ENCODE results near the gene ATP6V0A1.
"Not testable (repeated sequence)": the region's sequence is repeated elsewhere in the genome, so short reads cannot be mapped to it uniquely, and the experiment has no call there.

Gene ATP6V0A1

DNA sequence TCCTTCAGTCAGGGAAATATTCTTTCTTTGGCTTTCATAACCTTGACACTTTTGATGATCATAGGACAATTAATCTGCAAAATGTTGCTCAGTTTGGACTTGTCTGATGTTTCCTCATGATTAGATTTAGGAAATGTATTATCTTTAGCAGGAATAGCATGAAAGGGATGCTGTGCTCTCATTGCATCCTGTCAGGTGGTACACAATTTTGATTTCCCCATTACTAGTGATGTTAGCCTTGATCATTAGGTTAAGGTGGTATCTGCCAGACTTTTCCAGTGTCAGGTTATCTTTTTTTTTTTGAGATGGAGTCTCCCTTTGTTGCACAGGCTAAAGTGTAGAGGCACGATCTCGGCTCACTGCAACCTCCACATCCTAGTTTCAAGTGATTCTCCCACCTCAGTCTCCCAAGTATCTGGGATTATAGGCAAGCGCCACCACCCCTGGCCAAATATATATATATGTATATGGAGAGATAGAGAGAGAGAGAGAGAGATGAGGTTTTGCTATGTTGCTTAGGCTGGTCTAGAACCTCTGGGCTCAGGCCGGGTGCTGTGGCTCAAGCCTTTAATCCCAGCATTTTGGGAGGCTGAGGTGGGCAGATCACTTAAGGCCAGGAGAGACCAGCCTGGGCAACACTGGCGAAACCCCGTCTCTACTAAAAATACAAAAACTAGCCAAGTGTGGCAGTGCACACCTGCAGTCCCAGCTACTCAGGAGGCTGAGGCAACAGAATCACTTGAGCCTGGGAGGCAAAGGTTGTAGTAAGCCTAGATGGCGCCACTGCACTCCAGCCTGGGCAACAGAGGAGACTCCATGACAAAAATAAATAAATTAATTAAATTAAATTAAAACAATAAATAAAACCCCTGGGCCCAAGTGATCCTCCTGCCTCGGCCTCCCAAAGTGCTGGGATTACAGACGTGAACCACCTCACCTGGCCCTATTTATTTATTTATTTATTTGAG, 19.8 kb upstream of the ATP6V0A1 start:
- DNase-seq (ENCODE audit: low read depth, low spot score) = no peak
- no peaks in the 10 kb centered on the region for H3K9me3 ChIP-seq (ENCODE audit: control insufficient read depth, insufficient read depth, low read length)
- H3K27ac ChIP-seq (ENCODE audit: low read length) = no peak overlapping the region
- H3K4me3 ChIP-seq (ENCODE audit: low read length) = no peak overlapping the region
- no peaks in the 10 kb centered on the region for H3K4me1 ChIP-seq (ENCODE audit: control insufficient read depth, insufficient read depth, low read length)
- H3K27me3 ChIP-seq (ENCODE audit: control insufficient read depth, insufficient read depth, low read length) = no peaks in the 10 kb centered on the region
- no peaks in the 10 kb centered on the region for H3K36me3 ChIP-seq (ENCODE audit: control insufficient read depth, insufficient read depth, low read length)
- no CpG with 5 or more reads among the region's 9 CpGs for WGBS (ENCODE audit: insufficient coverage, insufficient read length)

DNA sequence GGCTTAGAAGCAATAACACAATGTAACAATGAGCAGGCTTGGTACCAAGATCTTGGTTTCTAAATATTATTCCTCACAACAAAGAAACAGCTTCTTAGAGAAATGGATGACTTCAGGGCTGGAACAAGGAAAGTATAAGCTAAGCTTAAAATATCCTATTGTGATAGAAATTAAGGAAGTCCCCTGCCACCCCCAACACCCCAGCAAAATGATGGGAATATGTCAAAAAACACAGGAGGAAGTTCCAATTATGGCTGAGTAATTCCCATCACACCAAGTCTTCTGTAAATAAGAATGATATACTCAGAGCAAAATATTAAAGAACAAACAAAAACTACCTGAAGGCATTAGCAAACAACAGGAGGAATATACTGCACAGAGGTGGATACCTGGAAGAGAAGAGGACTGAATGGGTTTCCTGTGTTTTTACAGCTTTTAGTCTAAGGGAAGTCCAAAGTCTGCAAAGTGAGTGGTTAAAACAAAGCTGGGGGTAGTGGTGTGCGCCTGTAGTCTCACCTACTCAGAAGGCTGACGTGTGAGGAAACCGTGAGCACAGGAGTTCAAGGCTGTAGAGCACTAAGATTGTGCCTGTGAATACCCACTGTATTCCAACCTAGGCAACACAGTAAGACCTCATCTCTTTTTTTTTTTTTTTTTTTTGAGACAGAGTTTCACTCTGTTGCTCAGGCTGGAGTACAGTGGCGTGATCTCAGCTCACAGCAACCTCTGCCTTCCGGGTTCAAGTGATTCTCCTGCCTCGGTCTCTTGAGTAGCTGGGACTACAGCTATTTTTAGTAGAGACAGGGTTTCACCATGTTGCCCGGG, 17.1 kb upstream of the ATP6V0A1 start:
- H3K4me3 ChIP-seq (ENCODE audit: low read length) = no peak overlapping the region
- H3K36me3 ChIP-seq (ENCODE audit: control insufficient read depth, insufficient read depth, low read length) = no peaks in the 10 kb centered on the region
- no peaks in the 10 kb centered on the region for H3K27me3 ChIP-seq (ENCODE audit: control insufficient read depth, insufficient read depth, low read length)
- H3K4me1 ChIP-seq (ENCODE audit: control insufficient read depth, insufficient read depth, low read length) = no peaks in the 10 kb centered on the region
- no CpG with 5 or more reads among the region's 7 CpGs for WGBS (ENCODE audit: insufficient coverage, insufficient read length)
- no peak for DNase-seq (ENCODE audit: low read depth, low spot score)
- no peak overlapping the region for H3K27ac ChIP-seq (ENCODE audit: low read length)
- no peaks in the 10 kb centered on the region for H3K9me3 ChIP-seq (ENCODE audit: control insufficient read depth, insufficient read depth, low read length)

- no peaks in the 10 kb centered on the region for H3K27me3 ChIP-seq (ENCODE audit: control insufficient read depth, insufficient read depth, low read length)
- DNase-seq (ENCODE audit: low read depth, low spot score) = no peak
- H3K27ac ChIP-seq (ENCODE audit: low read length) = no peak overlapping the region
- no peaks in the 10 kb centered on the region for H3K36me3 ChIP-seq (ENCODE audit: control insufficient read depth, insufficient read depth, low read length)
- H3K9me3 ChIP-seq (ENCODE audit: control insufficient read depth, insufficient read depth, low read length) = no peaks in the 10 kb centered on the region
- no peaks in the 10 kb centered on the region for H3K4me1 ChIP-seq (ENCODE audit: control insufficient read depth, insufficient read depth, low read length)
- WGBS (ENCODE audit: insufficient coverage, insufficient read length) = no CpG with 5 or more reads among the region's 5 CpGs
- H3K4me3 ChIP-seq (ENCODE audit: low read length) = no peak overlapping the region
These were observed 16.5 kb upstream of the ATP6V0A1 start for GRCh38 chr17:42442196-42442565.

GRCh38 chr17:42449176-42449575, 9.5 kb upstream of the ATP6V0A1 start:
- not testable (repeated sequence) for H3K4me3 ChIP-seq (ENCODE audit: low read length); DNase-seq (ENCODE audit: low read depth, low spot score); H3K36me3 ChIP-seq (ENCODE audit: control insufficient read depth, insufficient read depth, low read length); H3K27ac ChIP-seq (ENCODE audit: low read length); H3K9me3 ChIP-seq (ENCODE audit: control insufficient read depth, insufficient read depth, low read length); H3K27me3 ChIP-seq (ENCODE audit: control insufficient read depth, insufficient read depth, low read length); H3K4me1 ChIP-seq (ENCODE audit: control insufficient read depth, insufficient read depth, low read length)
- WGBS (ENCODE audit: insufficient coverage, insufficient read length) = no CpG with 5 or more reads among the region's 27 CpGs

- WGBS (ENCODE audit: insufficient coverage, insufficient read length) = no CpG with 5 or more reads among the region's 2 CpGs
These were observed 8.8 kb upstream of the ATP6V0A1 start for GRCh38 chr17:42449838-42450237.

DNA sequence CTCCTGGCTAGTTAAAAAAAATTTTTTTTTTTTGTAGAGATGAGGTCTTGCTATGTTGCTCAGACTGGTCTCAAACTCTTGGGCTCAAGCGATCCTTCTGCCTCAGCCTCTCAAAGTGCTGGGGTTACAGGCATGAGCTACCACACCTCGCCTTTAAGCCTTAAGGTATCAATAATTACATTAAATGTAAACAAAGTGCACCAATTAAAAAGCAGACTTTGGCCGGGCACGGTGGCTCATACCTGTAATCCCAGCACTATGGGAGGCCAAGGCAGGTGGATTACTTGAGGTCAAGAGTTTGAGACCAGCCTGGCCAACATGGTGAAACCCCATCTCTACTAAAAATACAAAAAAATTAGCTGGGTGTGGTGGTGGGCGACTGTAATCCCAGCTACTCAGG, 7.4 kb upstream of the ATP6V0A1 start:
- H3K4me3 ChIP-seq (ENCODE audit: low read length); DNase-seq (ENCODE audit: low read depth, low spot score); H3K9me3 ChIP-seq (ENCODE audit: control insufficient read depth, insufficient read depth, low read length); H3K27ac ChIP-seq (ENCODE audit: low read length); H3K36me3 ChIP-seq (ENCODE audit: control insufficient read depth, insufficient read depth, low read length); H3K4me1 ChIP-seq (ENCODE audit: control insufficient read depth, insufficient read depth, low read length); H3K27me3 ChIP-seq (ENCODE audit: control insufficient read depth, insufficient read depth, low read length): not testable (repeated sequence)
- no CpG with 5 or more reads among the region's 5 CpGs for WGBS (ENCODE audit: insufficient coverage, insufficient read length)

More at GRCh38 chr17:42449838-42450237, 8.8 kb upstream of the ATP6V0A1 start:
- H3K36me3 ChIP-seq (ENCODE audit: control insufficient read depth, insufficient read depth, low read length); H3K27me3 ChIP-seq (ENCODE audit: control insufficient read depth, insufficient read depth, low read length); H3K4me1 ChIP-seq (ENCODE audit: control insufficient read depth, insufficient read depth, low read length); DNase-seq (ENCODE audit: low read depth, low spot score); H3K9me3 ChIP-seq (ENCODE audit: control insufficient read depth, insufficient read depth, low read length); H3K4me3 ChIP-seq (ENCODE audit: low read length); H3K27ac ChIP-seq (ENCODE audit: low read length): not testable (repeated sequence)

DNA sequence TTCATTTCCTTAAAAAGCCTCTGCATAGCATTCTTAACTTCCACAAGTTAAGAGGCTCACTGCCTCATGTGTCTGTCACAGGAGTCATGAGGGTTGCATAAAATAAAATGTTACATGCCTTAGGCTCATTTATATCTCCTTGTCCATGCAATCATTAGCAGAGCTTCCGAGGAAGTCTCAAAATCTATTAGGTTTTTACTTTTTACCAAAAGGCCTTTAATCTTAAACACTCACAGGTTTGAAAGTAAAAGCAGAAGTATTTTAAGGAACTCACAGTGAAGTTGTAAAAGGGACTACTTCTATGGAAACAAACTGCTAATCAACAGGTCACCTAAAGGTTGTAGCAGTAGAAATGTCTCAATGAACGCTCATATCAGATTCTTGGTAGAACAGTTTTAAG, 5.2 kb upstream of the ATP6V0A1 start:
- Histone ChIP-seq H3K4me1 (ENCODE audit: control insufficient read depth, insufficient read depth, low read length) (no peaks in the 10 kb centered on the region), H3K36me3 (ENCODE audit: control insufficient read depth, insufficient read depth, low read length) (no peaks in the 10 kb centered on the region), H3K4me3 (ENCODE audit: low read length) (no peak overlapping the region), H3K9me3 (ENCODE audit: control insufficient read depth, insufficient read depth, low read length) (no peaks in the 10 kb centered on the region), H3K27ac (ENCODE audit: low read length) (no peak overlapping the region), H3K27me3 (ENCODE audit: control insufficient read depth, insufficient read depth, low read length) (no peaks in the 10 kb centered on the region)
- no CpG with 5 or more reads among the region's 2 CpGs for WGBS (ENCODE audit: insufficient coverage, insufficient read length)
- DNase-seq (ENCODE audit: low read depth, low spot score) = no peak

DNA sequence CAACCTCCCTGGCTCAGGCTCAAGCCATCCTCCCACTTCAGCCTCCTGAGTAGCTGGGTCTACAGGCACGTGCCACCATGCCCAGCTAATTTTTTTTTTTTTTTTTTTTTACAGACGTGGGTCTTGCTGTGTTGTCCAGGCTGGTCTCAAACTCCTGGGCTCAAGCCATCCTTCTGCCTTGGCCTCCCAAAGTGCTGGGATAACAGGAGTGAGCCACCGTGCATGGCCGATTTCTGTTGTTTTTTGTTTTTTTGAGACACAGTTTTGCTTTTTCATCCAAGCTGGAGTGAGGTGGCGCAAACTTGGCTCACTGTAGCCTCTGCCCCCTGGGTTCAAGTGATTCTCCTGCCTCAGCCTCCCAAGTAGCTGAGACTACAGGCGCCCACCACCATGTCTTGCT, 3.7 kb upstream of the ATP6V0A1 start:
- not testable (repeated sequence) for H3K9me3 ChIP-seq (ENCODE audit: control insufficient read depth, insufficient read depth, low read length); DNase-seq (ENCODE audit: low read depth, low spot score); H3K27ac ChIP-seq (ENCODE audit: low read length); H3K4me1 ChIP-seq (ENCODE audit: control insufficient read depth, insufficient read depth, low read length); H3K4me3 ChIP-seq (ENCODE audit: low read length); H3K27me3 ChIP-seq (ENCODE audit: control insufficient read depth, insufficient read depth, low read length); H3K36me3 ChIP-seq (ENCODE audit: control insufficient read depth, insufficient read depth, low read length)
- no CpG with 5 or more reads among the region's 6 CpGs for WGBS (ENCODE audit: insufficient coverage, insufficient read length)

- no peak for DNase-seq (ENCODE audit: low read depth, low spot score)
- Histone ChIP-seq H3K4me1 (ENCODE audit: control insufficient read depth, insufficient read depth, low read length) (no peaks in the 10 kb centered on the region; the same call in 1 of the 2 replicates), H3K4me3 (ENCODE audit: low read length) (no peak overlapping the region), H3K9me3 (ENCODE audit: control insufficient read depth, insufficient read depth, low read length) (no peaks in the 10 kb centered on the region), H3K27ac (ENCODE audit: low read length) (no peak overlapping the region), H3K36me3 (ENCODE audit: control insufficient read depth, insufficient read depth, low read length) (no peaks in the 10 kb centered on the region), H3K27me3 (ENCODE audit: control insufficient read depth, insufficient read depth, low read length) (no peaks in the 10 kb centered on the region)
- WGBS (ENCODE audit: insufficient coverage, insufficient read length) = no CpG with 5 or more reads among the region's 5 CpGs
These were observed 2.2 kb upstream of the ATP6V0A1 start for GRCh38 chr17:42456223-42457106.
